Mesendoderm (in vitro differentiated cells): ENCODE data around the gene VAT1.

Experiments used
- DNase-seq: peaks from one replicate; pipeline ENCODE4 v3.0.0; 2013
- H2AK5ac ChIP-seq: 2 replicates; pipeline ENCODE4 v1.6.1; 2013; ENCODE audit warnings: low read length, inconsistent platforms
- H2BK120ac ChIP-seq: 2 replicates; pipeline ENCODE4 v1.6.1; 2013; ENCODE audit warnings: low read depth, mild to moderate bottlenecking, low read length, moderate library complexity, mixed read lengths
- H2BK15ac ChIP-seq: replicated peaks from 2 replicates; pipeline ENCODE4 v1.6.1; 2013; ENCODE audit warnings: low read depth, mild to moderate bottlenecking, moderate library complexity
- H2BK5ac ChIP-seq: 2 replicates; pipeline ENCODE4 v1.6.1; 2013; ENCODE audit warnings: low read length, inconsistent platforms
- H3K18ac ChIP-seq: 2 replicates; pipeline ENCODE4 v1.6.1; 2013; ENCODE audit warnings: mild to moderate bottlenecking, low read length, mixed read lengths
- H3K23ac ChIP-seq: one replicate; pipeline ENCODE4 v1.6.1; 2013; ENCODE audit warnings: low read length
- H3K27ac ChIP-seq: 2 replicates; pipeline ENCODE4 v1.5.1; 2013; ENCODE audit warnings: low read depth, mild to moderate bottlenecking, inconsistent platforms, low read length, moderate library complexity
- H3K27me3 ChIP-seq: 2 replicates; pipeline ENCODE4 v1.6.1; 2013; ENCODE audit warnings: low read length, control low read depth, mild to moderate bottlenecking, inconsistent platforms; ENCODE audit not compliant: insufficient read depth, poor library complexity
- H3K36me3 ChIP-seq: 2 replicates; pipeline ENCODE4 v1.6.1; 2013; ENCODE audit warnings: low read length, inconsistent platforms; ENCODE audit not compliant: control insufficient read depth, insufficient read depth
- H3K4ac ChIP-seq: one replicate; pipeline ENCODE4 v1.6.1; 2013; ENCODE audit warnings: low read depth, mild to moderate bottlenecking, low read length, moderate library complexity
- H3K4me1 ChIP-seq: 2 replicates; pipeline ENCODE4 v1.6.1; 2013; ENCODE audit warnings: low read depth, low read length, inconsistent platforms; ENCODE audit not compliant: control insufficient read depth
- H3K4me2 ChIP-seq: 2 replicates; pipeline ENCODE4 v1.6.1; 2013; ENCODE audit warnings: low read length
- H3K4me3 ChIP-seq: 2 replicates; pipeline ENCODE4 v1.5.1; 2013; ENCODE audit warnings: mild to moderate bottlenecking, low read length
- H3K56ac ChIP-seq: one replicate; pipeline ENCODE4 v1.6.1; 2013; ENCODE audit warnings: low read length
- H3K79me1 ChIP-seq: 2 replicates; pipeline ENCODE4 v1.6.1; 2013; ENCODE audit warnings: low read length, inconsistent platforms
- H3K79me2 ChIP-seq: 2 replicates; pipeline ENCODE4 v1.6.1; 2013; ENCODE audit warnings: mild to moderate bottlenecking, low read length; ENCODE audit not compliant: control insufficient read depth, insufficient read depth
- H3K9ac ChIP-seq: 2 replicates; pipeline ENCODE4 v1.6.1; 2013; ENCODE audit warnings: low read length, inconsistent platforms
- H4K5ac ChIP-seq: one replicate; pipeline ENCODE4 v1.6.1; 2013; ENCODE audit warnings: low read length
- H4K8ac ChIP-seq: one replicate; pipeline ENCODE4 v1.6.1; 2013; ENCODE audit warnings: low read depth, mild to moderate bottlenecking, control low read depth, low read length, moderate library complexity
- WGBS: extraction: QIAGEN DNeasy Blood & Tissue Kit; methylation state at CpG from one replicate; pipeline ENCODE4 v1.1.7; 2013; ENCODE audit warnings: low lambda C conversion rate, missing lambda C conversion rate; ENCODE audit not compliant: insufficient coverage; ENCODE audit errors: extremely low coverage; 5-methylcytosine and 5-hydroxymethylcytosine counted together

The VAT1 gene

DNA sequence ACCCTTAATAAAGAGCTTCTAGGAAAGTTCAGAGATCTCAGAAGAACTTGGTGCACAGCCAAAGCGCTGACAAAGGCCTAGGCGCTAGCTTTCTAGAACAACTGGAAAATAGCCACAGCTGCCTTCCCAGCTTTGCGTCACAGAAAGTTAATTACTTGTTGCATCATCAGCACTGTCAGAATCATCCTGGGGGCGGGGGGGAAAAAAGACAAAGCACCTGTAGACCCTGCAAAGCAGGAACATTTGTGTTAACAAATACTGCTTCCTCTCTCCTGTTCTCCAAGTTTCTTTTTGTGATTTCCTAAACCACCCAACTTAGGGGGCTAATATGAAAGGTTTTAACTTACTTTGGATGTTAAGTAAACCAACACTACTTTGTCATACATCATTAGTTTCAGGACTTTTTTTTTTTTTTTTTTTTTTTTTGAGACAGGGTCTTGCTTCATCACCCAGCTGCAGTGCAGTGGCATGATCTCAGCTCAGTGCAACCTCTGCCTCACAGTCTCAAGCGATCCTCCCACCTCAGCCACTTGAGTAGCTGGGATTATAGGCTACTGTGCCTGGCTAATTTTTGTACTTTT is 53.1 kb downstream of the VAT1 start:
- no peak for DNase-seq
- Histone ChIP-seq H2BK5ac (no peak overlapping the region), H3K4me3 (no peak overlapping the region), H2BK120ac (no peak overlapping the region), H3K4me2 (no peak overlapping the region), H4K8ac (no peak overlapping the region), H3K4me1 (no peaks in the 10 kb centered on the region), H3K23ac (no peak overlapping the region), H3K36me3 (no peaks in the 10 kb centered on the region), H4K5ac (no peak overlapping the region), H3K56ac (no peak overlapping the region), H3K79me2 (no peaks in the 10 kb centered on the region), H2AK5ac (no peak overlapping the region), H3K9ac (no peak overlapping the region), H3K79me1 (no peaks in the 10 kb centered on the region), H3K18ac (no peak overlapping the region), H3K4ac (no peak overlapping the region), H3K27ac (no peak overlapping the region), H3K27me3 (no peaks in the 10 kb centered on the region), H2BK15ac (no peak overlapping the region)
- no CpG with 5 or more reads among the region's 5 CpGs for WGBS

DNA sequence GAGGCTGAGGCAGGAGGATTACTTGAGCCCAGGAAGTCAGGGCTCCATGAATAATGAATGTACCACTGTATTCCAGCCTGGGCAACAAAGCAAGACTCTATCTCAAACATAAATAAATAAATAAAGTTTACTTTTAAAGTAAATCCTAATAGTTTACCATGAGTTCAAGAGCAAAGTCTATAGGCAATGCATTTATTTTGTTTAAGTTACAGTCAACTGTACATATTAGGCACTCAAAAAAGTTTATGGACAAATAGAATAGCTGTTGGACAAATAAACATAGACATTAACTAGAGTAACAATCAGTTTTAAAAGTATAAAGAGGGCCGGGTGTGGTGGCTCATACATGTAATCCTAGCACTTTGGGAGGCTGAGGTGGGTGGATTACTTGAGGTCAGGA is 54.3 kb downstream of the VAT1 start:
- Histone ChIP-seq H2BK15ac (no peak overlapping the region), H3K56ac (no peak overlapping the region), H2BK5ac (no peak overlapping the region), H3K4me1 (peaks cover 2% of the 10 kb centered on the region), H3K4me2 (no peak overlapping the region), H4K5ac (no peak overlapping the region), H3K9ac (no peak overlapping the region), H4K8ac (no peak overlapping the region), H3K79me1 (peaks cover 6% of the 10 kb centered on the region), H3K27ac (no peak overlapping the region), H2BK120ac (no peak overlapping the region), H3K79me2 (peaks cover 7% of the 10 kb centered on the region), H3K4ac (no peak overlapping the region), H3K18ac (no peak overlapping the region), H3K36me3 (no peaks in the 10 kb centered on the region), H3K27me3 (no peaks in the 10 kb centered on the region), H3K4me3 (no peak overlapping the region), H2AK5ac (no peak overlapping the region), H3K23ac (no peak overlapping the region)
- no CpG with 5 or more reads among the region's 1 CpG for WGBS
- DNase-seq: no peak
